Thyroid gland (tissue), 4 donors: ENCODE data around the gene CYP2C18. TPM values are rescaled to one million over a fixed set of nuclear protein-coding genes. Genes with fewer than 3 reads are reported as not detected.
"Not testable (repeated sequence)": the region's sequence is repeated elsewhere in the genome, so short reads cannot be mapped to it uniquely, and the experiment has no call there.

Experiments used
- DNase-seq, 2 donors: peaks; one replicate each; pipeline ENCODE4 v3.0.0-alpha.2; 2019
- H3K27ac ChIP-seq, 3 donors: fragments of 200-600 bp; sonication (generic); 1 replicate in 2 of 3; 2 replicates in 1 of 3; pipeline ENCODE4 v1.5.1; 2016 to 2019; ENCODE audit warnings: mild to moderate bottlenecking in 1 of 3, moderate library complexity in 1 of 3
- H3K27me3 ChIP-seq: fragments of 200-600 bp; sonication (generic); one replicate; pipeline ENCODE4 v1.5.1; 2019
- H3K36me3 ChIP-seq, 2 donors: fragments of 200-600 bp; sonication (generic); one replicate each; pipeline ENCODE4 v1.5.1; 2016 to 2019
- H3K4me1 ChIP-seq, 2 donors: fragments of 200-600 bp; sonication (generic); one replicate each; pipeline ENCODE4 v1.5.1; 2017 to 2019
- H3K4me3 ChIP-seq, 3 donors: fragments of 200-600 bp; sonication (generic); replicated peaks in 1 of 3; 1 replicate in 2 of 3; 2 replicates in 1 of 3; pipeline ENCODE4 v1.5.1; 2016; ENCODE audit warnings: mild to moderate bottlenecking in 1 of 3
- H3K9me3 ChIP-seq: fragments of 200-600 bp; sonication (generic); one replicate; pipeline ENCODE4 v1.5.1; 2017
- POLR2A ChIP-seq, 2 donors: fragments of 450-650 bp; IDR thresholded peaks; one replicate each; pipeline ENCODE4 v1.6.1; 2017; ENCODE audit warnings: antibody characterized with exemption in 2 of 2, mild to moderate bottlenecking in 2 of 2, moderate library complexity in 1 of 2
- WGBS, 2 donors: methylation state at CpG; one replicate each; pipeline ENCODE4 v1.1.5; 2017; 5-methylcytosine and 5-hydroxymethylcytosine counted together
- intact Hi-C: fragments of 100-400 bp; cut with DNase I; formaldehyde crosslinking; loops from one replicate; pipeline ENCODE4 v1.15.1; 2023
- total RNA-seq, 4 donors: library from RNA; depleted of rRNA; stranded (reverse); fragments of >200 nt; gene quantifications; one replicate each; pipeline ENCODE4 v1.2.3, GENCODE V29; 2016
- TF ChIP-seq, protein P1 (sequence below), 6 experiments: fragments of 200-600 bp in 3 of 6; fragments of 450-650 bp in 3 of 6; sonication (generic) in 3 of 6; IDR thresholded peaks; one replicate each; pipeline ENCODE4 v1.5.1; 2016 to 2019; ENCODE audit warnings: antibody characterized with exemption in 6 of 6, mild to moderate bottlenecking in 2 of 6, inconsistent platforms in 1 of 6, moderate library complexity in 1 of 6

The CYP2C18 gene
- total RNA-seq, 4 donors from 2014 or later, result not detected

DNA sequence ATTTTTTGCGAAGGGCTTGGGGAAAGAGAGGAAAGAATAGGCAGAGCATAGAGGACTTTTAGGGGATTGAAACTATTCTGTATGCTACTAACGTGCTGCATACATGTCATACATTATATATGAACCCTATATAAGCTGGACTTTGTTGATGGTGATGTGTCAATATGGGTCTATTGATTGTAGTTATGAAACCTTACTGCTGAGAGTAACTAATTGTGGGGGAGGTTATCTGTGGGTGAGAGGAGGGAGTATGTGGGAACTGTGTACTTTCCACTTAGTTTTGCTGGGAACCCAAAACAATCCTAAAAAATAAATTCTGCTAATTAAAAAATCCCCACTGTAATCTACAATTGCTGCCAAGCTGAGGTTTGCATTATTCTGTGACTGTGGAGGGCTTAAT, 63.6 kb downstream of the CYP2C18 start:
- Histone ChIP-seq H3K9me3 (no peaks in the 10 kb centered on the region), H3K4me1 (no peaks in the 10 kb centered on the region), H3K27ac (no peak overlapping the region), H3K4me3 (no peak overlapping the region), H3K36me3 (no peaks in the 10 kb centered on the region), H3K27me3 (no peaks in the 10 kb centered on the region)
- DNase-seq, result no peak
- WGBS, 2 donors, result 77 to 82% methylated on average over 2 of the region's 2 CpGs
- intact Hi-C loops, result no loop called here
- no peak for TF ChIP-seq POLR2A (IDR thresholded peaks at IDR 0.05)
- TF ChIP-seq, protein P1, sequence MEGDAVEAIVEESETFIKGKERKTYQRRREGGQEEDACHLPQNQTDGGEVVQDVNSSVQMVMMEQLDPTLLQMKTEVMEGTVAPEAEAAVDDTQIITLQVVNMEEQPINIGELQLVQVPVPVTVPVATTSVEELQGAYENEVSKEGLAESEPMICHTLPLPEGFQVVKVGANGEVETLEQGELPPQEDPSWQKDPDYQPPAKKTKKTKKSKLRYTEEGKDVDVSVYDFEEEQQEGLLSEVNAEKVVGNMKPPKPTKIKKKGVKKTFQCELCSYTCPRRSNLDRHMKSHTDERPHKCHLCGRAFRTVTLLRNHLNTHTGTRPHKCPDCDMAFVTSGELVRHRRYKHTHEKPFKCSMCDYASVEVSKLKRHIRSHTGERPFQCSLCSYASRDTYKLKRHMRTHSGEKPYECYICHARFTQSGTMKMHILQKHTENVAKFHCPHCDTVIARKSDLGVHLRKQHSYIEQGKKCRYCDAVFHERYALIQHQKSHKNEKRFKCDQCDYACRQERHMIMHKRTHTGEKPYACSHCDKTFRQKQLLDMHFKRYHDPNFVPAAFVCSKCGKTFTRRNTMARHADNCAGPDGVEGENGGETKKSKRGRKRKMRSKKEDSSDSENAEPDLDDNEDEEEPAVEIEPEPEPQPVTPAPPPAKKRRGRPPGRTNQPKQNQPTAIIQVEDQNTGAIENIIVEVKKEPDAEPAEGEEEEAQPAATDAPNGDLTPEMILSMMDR (IDR thresholded peaks at IDR 0.05), result no peak

DNA sequence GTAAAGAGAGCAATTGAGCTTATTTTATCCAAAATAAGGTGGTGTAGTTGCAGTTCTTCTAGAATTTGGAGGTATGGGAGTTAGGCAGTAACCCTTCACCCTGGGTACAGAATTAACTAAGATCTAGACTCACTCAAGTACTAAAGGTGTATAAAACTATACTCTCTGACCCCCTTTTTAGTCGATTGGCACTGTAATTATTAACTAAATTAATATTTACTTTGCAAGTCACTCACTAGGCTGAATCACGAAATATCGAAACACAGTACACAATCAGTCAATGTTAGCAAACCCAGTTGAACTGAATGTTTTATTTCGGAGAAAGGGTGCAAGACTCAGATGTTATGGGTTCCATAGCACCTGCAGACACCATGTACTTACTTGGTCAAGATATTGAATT, 64.3 kb downstream of the CYP2C18 start:
- intact Hi-C loops, result no loop called here
- H3K4me3 ChIP-seq, result no peak overlapping the region
- no peak for DNase-seq
- WGBS, 2 donors, result 82 to 90% methylated on average over 4 of the region's 4 CpGs
- H3K27ac ChIP-seq, result no peak overlapping the region
- no peaks in the 10 kb centered on the region for H3K4me1 ChIP-seq
- no peaks in the 10 kb centered on the region for H3K27me3 ChIP-seq
- TF ChIP-seq POLR2A (IDR thresholded peaks at IDR 0.05), result no peak
- TF ChIP-seq, protein P1 (IDR thresholded peaks at IDR 0.05), result no peak
- H3K36me3 ChIP-seq, result no peaks in the 10 kb centered on the region
- no peaks in the 10 kb centered on the region for H3K9me3 ChIP-seq

- no peaks in the 10 kb centered on the region for H3K4me1 ChIP-seq
- H3K9me3 ChIP-seq, result no peaks in the 10 kb centered on the region
- H3K36me3 ChIP-seq, result no peaks in the 10 kb centered on the region
- no peak overlapping the region for H3K27ac ChIP-seq
- intact Hi-C loops, result no loop called here
- no peak for TF ChIP-seq POLR2A (IDR thresholded peaks at IDR 0.05)
- TF ChIP-seq, protein P1 (IDR thresholded peaks at IDR 0.05), result no peak
- no peak for DNase-seq
- WGBS, 2 donors, result 72 to 93% methylated on average over 2 of the region's 2 CpGs
- H3K4me3 ChIP-seq, result no peak overlapping the region
- no peaks in the 10 kb centered on the region for H3K27me3 ChIP-seq
Measured at GRCh38 chr10:94757916-94758315, 74.4 kb downstream of the CYP2C18 start.

GRCh38 chr10:94760586-94761178, 77.2 kb downstream of the CYP2C18 start:
- WGBS, 2 donors, result 76 to 79% methylated on average over 2 of the region's 2 CpGs
- Histone ChIP-seq H3K4me1 (no peaks in the 10 kb centered on the region), H3K9me3 (no peaks in the 10 kb centered on the region), H3K27ac (no peak overlapping the region), H3K27me3 (no peaks in the 10 kb centered on the region), H3K4me3 (no peak overlapping the region), H3K36me3 (no peaks in the 10 kb centered on the region)
- intact Hi-C loops, result no loop called here
- TF ChIP-seq, protein P1 (IDR thresholded peaks at IDR 0.05), result no peak
- TF ChIP-seq POLR2A (IDR thresholded peaks at IDR 0.05), result no peak
- no peak for DNase-seq

GRCh38 chr10:94762393-94762792, 78.9 kb downstream of the CYP2C18 start, which contains the start of gene CYP2C19:
Gene CYP2C19 (plus strand): TSS chr10:94762681. CDS start chr10:94762706, 25 bp downstream.
- WGBS, 2 donors, result 70 to 72% methylated on average over 3 of the region's 3 CpGs
- no peaks in the 10 kb centered on the region for H3K9me3 ChIP-seq
- intact Hi-C loops, result no loop called here
- TF ChIP-seq, protein P1 (IDR thresholded peaks at IDR 0.05), result no peak
- TF ChIP-seq POLR2A (IDR thresholded peaks at IDR 0.05), result no peak
- no peaks in the 10 kb centered on the region for H3K36me3 ChIP-seq
- no peaks in the 10 kb centered on the region for H3K4me1 ChIP-seq
- no peak within 1 kb of the TSS for H3K27ac ChIP-seq
- no peak for DNase-seq
- no peaks in the 10 kb centered on the region for H3K27me3 ChIP-seq
- no peak within 1 kb of the TSS for H3K4me3 ChIP-seq

- intact Hi-C loops, DNase-seq, H3K27ac ChIP-seq, H3K36me3 ChIP-seq, H3K9me3 ChIP-seq, H3K4me1 ChIP-seq, H3K27me3 ChIP-seq, H3K4me3 ChIP-seq: not testable (repeated sequence)
- WGBS, 2 donors, result 95 to 99% methylated on average over 6 of the region's 6 CpGs
Measured at GRCh38 chr10:94775425-94775824, 91.9 kb downstream of the CYP2C18 start.
